Measurements from ENCODE around the gene EPB41. TPM values are rescaled to one million over a fixed set of nuclear protein-coding genes. Genes with fewer than 3 reads are reported as not detected.

The EPB41 gene
- total RNA-seq, 4 donors from 2014 or later = 28.8 to 57.6 (median 43.2) TPM

- ATAC-seq (ENCODE audit: low FRiP score) (no peak), DNase-seq (ENCODE audit: low spot score) (no peak)
These were observed 207.2 kb downstream of the EPB41 start for GRCh38 chr1:29121516-29121935.

GRCh38 chr1:29121936-29122681, 207.7 kb downstream of the EPB41 start:
- DNase-seq (ENCODE audit: low spot score) (no peak), ATAC-seq (ENCODE audit: low FRiP score) (peak; percentile 1)
- no peak for TF ChIP-seq CTCF (IDR thresholded peaks at IDR 0.05)

More at GRCh38 chr1:29121516-29121935, 207.2 kb downstream of the EPB41 start:
- TF ChIP-seq CTCF (IDR thresholded peaks at IDR 0.05) = peak in 1 of 3 donors; percentile 1

- DNase-seq (ENCODE audit: low spot score) (no peak), ATAC-seq (ENCODE audit: low FRiP score) (peak; percentile 52)
- no peak for TF ChIP-seq CTCF (IDR thresholded peaks at IDR 0.05)
These were observed 208.3 kb downstream of the EPB41 start for GRCh38 chr1:29122682-29123052.

GRCh38 chr1:29123053-29123886, 208.9 kb downstream of the EPB41 start:
- no peak for DNase-seq (ENCODE audit: low spot score)
- TF ChIP-seq CTCF (IDR thresholded peaks at IDR 0.05) = no peak
- peak; percentile 8 for ATAC-seq (ENCODE audit: low FRiP score)

- no peak for TF ChIP-seq CTCF (IDR thresholded peaks at IDR 0.05)
- peak; percentile 31 for ATAC-seq (ENCODE audit: low FRiP score)
- DNase-seq (ENCODE audit: low spot score) = no peak
These were observed 209.6 kb downstream of the EPB41 start, which contains the start of gene TMEM200B for GRCh38 chr1:29123887-29124365. TSS of gene TMEM200B (minus strand) at chr1:29123903. CDS start at chr1:29121828, 2,075 bp downstream.

GRCh38 chr1:29124366-29125236, 210.2 kb downstream of the EPB41 start:
- peak; percentile 72 for ATAC-seq (ENCODE audit: low FRiP score)
- DNase-seq (ENCODE audit: low spot score) = peak; percentile 54
- TF ChIP-seq CTCF (IDR thresholded peaks at IDR 0.05) = peak in 2 of 3 donors; percentile 75 to 85

All from omental fat pad (tissue), 4 donors.